K562 (cell line): ENCODE data around the gene SERPIND1. TPM values are rescaled to one million over a fixed set of nuclear protein-coding genes. Genes with fewer than 3 reads are reported as not detected.

ENCODE experiments used
- HNRNPLL ChIP-seq: fragments of 200-400 bp; formaldehyde crosslinking; IDR thresholded peaks from 2 replicates; pipeline ENCODE4 v1.6.1; 2017; ENCODE audit warnings: low read length, low read depth, mild to moderate bottlenecking; ENCODE audit not compliant: poor library complexity, severe bottlenecking
- MAX ChIP-seq: sonication (generic); formaldehyde crosslinking; IDR thresholded peaks from 2 replicates; pipeline ENCODE4 v1.9.0; 2022; ENCODE audit warnings: mild to moderate bottlenecking, missing genetic modification reagents
- NCOA1 ChIP-seq: fragments of 450-650 bp; IDR thresholded peaks from 2 replicates; pipeline ENCODE4 v1.6.1; 2016; ENCODE audit warnings: low read depth
- NFATC3 ChIP-seq: fragments of 450-650 bp; IDR thresholded peaks from 2 replicates; pipeline ENCODE4 v1.6.1; 2017; ENCODE audit warnings: mild to moderate bottlenecking
- NR4A1 ChIP-seq, 2 experiments: fragments of 250-450 bp in 1 of 2; fragments of 450-650 bp in 1 of 2; sonication (Bioruptor Pico) in 1 of 2; IDR thresholded peaks; 2 replicates each; pipeline versions ENCODE4 v1.4.0 to v1.6.1; 2016 to 2020; ENCODE audit warnings: mild to moderate bottlenecking in 2 of 2, missing compliant biosample characterization in 1 of 2, missing genetic modification characterization in 1 of 2, moderate library complexity in 1 of 2
- NRF1 ChIP-seq, 2 experiments: fragments of 450-650 bp; IDR thresholded peaks in 1 of 2; conservative IDR thresholded peaks in 1 of 2; 2 replicates each; pipeline ENCODE4 v1.6.1; 2014; ENCODE audit warnings: mild to moderate bottlenecking in 2 of 2
- PHB ChIP-seq: fragments of 250-450 bp; sonication (Bioruptor Pico); IDR thresholded peaks from 2 replicates; pipeline ENCODE4 v1.5.0; 2021
- SETDB1 ChIP-seq: IDR thresholded peaks from one replicate; pipeline ENCODE4 v1.6.1; 2012; ENCODE audit warnings: low read length, control low read depth, inconsistent platforms
- ZC3H8 ChIP-seq: fragments of 450-650 bp; IDR thresholded peaks from 2 replicates; pipeline ENCODE4 v1.6.1; 2017
- ZFP1 ChIP-seq: fragments of 450-650 bp; formaldehyde crosslinking; IDR thresholded peaks from 2 replicates; pipeline ENCODE4 v1.4.0; 2020; ENCODE audit warnings: mild to moderate bottlenecking, mixed read lengths
- ZNF384 ChIP-seq: IDR thresholded peaks from 2 replicates; pipeline ENCODE4 v1.6.1; 2012; ENCODE audit warnings: low read depth, low read length, improper control_type of control experiment
- ZNF609 ChIP-seq: sonication (generic); formaldehyde crosslinking; IDR thresholded peaks from 2 replicates; pipeline ENCODE4 v1.8.1; 2023; ENCODE audit warnings: missing genetic modification reagents, mild to moderate bottlenecking, borderline replicate concordance
- ZSCAN29 ChIP-seq: fragments of 450-650 bp; IDR thresholded peaks from 2 replicates; pipeline ENCODE4 v1.6.1; 2017
- polyA plus RNA-seq, 8 experiments: library from polyadenylated mRNA; depleted of rRNA in 4 of 8; stranded (reverse) in 5 of 8; unstranded in 3 of 8; fragments of >200 nt; fragmentation: Nextera tagmentation in 2 of 8; fragmentation: Illumina TruSeq in 1 of 8; extraction: Ambion mirVana in 2 of 8; extraction: Trizol in 1 of 8; gene quantifications; 2 replicates each; pipeline versions ENCODE4 v1.2.1 to v1.2.3, GENCODE V29; 2011 to 2014; ENCODE audit warnings: inconsistent platforms in 1 of 8, missing spikeins in 1 of 8
- total RNA-seq, 7 experiments: library from RNA; depleted of rRNA in 6 of 7; stranded (reverse); fragments of >200 nt in 6 of 7; fragmentation: Illumina TruSeq in 2 of 7; extraction: Trizol in 2 of 7; gene quantifications; 2 replicates each; pipeline versions ENCODE4 v1.2.1 to v1.2.3, GENCODE V29; 2011 to 2021; ENCODE audit warnings: low replicate concordance in 1 of 7
- TF ChIP-seq, protein P1 (sequence below), 2 experiments: IDR thresholded peaks; 2 replicates each; pipeline ENCODE4 v1.6.1; 2011; ENCODE audit warnings: borderline replicate concordance in 1 of 2, control low read depth in 1 of 2, low read depth in 1 of 2, low read length in 1 of 2, mild to moderate bottlenecking in 1 of 2, mixed read lengths in 1 of 2, moderate library complexity in 1 of 2; ENCODE audit not compliant: insufficient read depth in 1 of 2, insufficient read length in 1 of 2, poor library complexity in 1 of 2, severe bottlenecking in 1 of 2; ENCODE audit errors: extremely low read depth in 1 of 2

The SERPIND1 gene
- total and polyA plus RNA-seq, 9 of the 15 experiments (the other 6 are each of a cell fraction or from before 2014, with no cell fraction given) = 0.04 to 0.11 (median 0.09) TPM; not detected in 6

DNA sequence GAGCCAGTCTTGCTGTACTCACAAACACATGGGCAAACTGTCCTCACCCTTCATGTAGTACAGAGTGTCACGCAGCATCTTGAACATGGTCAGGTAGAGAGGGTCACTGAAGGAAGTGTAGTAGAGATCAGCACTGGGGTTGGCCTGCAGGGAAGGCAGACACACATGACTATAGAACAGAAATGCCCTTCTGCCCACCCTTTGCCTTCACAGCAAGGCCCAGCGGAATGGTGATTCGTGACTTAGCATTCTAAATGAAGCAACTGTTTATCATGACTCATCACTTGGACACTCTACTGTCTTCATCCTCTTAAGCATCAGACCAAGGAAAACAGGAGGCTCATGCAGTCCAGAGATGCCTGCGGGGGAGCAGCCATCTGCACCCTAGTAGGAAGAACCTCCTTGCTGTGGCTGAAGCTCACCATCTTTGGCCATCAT lies 33.4 kb downstream of the SERPIND1 start (continued):
- TF ChIP-seq ZNF384 (no peak), SETDB1 (peak; percentile 97), ZNF609 (0 out of 2 replicates have a peak, but pooled peaks have one; percentile 35), PHB (0 out of 2 replicates have a peak, but pooled peaks have one; percentile 6), NCOA1 (no peak), MAX (CRISPR knock-in tag) (peak; percentile 68), NR4A1 (CRISPR knock-in tag; IDR thresholded peaks at IDR 0.05) (no peak), NR4A1 (tag; IDR thresholded peaks at IDR 0.05) (0 out of 2 replicates have a peak, but pooled peaks have one; percentile 56), ZFP1 (no peak), NRF1 (conservative IDR thresholded peaks at IDR 0.05 in 1 of 2, IDR thresholded peaks at IDR 0.05 in 1 of 2) (0 out of 4 replicates have a peak, but pooled peaks of 1 of the 2 experiments have one; percentile 24), ZC3H8 (no peak), HNRNPLL (no peak), NFATC3 (no peak), ZSCAN29 (no peak)
- TF ChIP-seq, protein P1, sequence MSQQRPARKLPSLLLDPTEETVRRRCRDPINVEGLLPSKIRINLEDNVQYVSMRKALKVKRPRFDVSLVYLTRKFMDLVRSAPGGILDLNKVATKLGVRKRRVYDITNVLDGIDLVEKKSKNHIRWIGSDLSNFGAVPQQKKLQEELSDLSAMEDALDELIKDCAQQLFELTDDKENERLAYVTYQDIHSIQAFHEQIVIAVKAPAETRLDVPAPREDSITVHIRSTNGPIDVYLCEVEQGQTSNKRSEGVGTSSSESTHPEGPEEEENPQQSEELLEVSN (IDR thresholded peaks at IDR 0.05; ENCODE audit: borderline replicate concordance in 1 of 2, extremely low read depth in 1 of 2, insufficient read depth in 1 of 2, insufficient read length in 1 of 2, low read depth in 1 of 2, low read length in 1 of 2, poor library complexity in 1 of 2, severe bottlenecking in 1 of 2) = no peak
